ENCODE data around the gene ACTL7A. TPM values are rescaled to one million over a fixed set of nuclear protein-coding genes. Genes with fewer than 3 reads are reported as not detected.

ACTL7A gene
- total RNA-seq, 2 experiments from 2014 or later, result not detected

GRCh38 chr9:108860764-108861163 lies 1.3 kb upstream of the ACTL7A start:
- ChIA-PET POLR2A (no interaction called here), CTCF (no interaction called here)
- Mint-ChIP-seq H3K4me1 (ENCODE audit: low read depth) (no peaks in the 10 kb centered on the region), H3K27me3 (peaks cover 3% of the 10 kb centered on the region), H3K9me3 (no peaks in the 10 kb centered on the region), H3K27ac (no peak overlapping the region), H3K36me3 (ENCODE audit: low read depth) (no peaks in the 10 kb centered on the region), H3K4me3 (no peak overlapping the region)
- no peak overlapping the region for H3K27ac ChIP-seq (ENCODE audit: low read depth in 1 of 2, low read length in 2 of 2)
- H3K9me3 ChIP-seq (ENCODE audit: control insufficient read depth in 1 of 2, insufficient read depth in 1 of 2, low read length in 2 of 2), result peaks cover 0 to under 1% of the 10 kb centered on the region in 2 experiments
- H3K4me3 ChIP-seq (ENCODE audit: low read length), result no peak overlapping the region
- H3K27me3 ChIP-seq (ENCODE audit: control insufficient read depth in 1 of 2, insufficient read depth in 2 of 2, low read length in 2 of 2), result no peaks in the 10 kb centered on the region
- DNase-seq (no peak), ATAC-seq (ENCODE audit: poor library complexity) (no peak)
- H3K36me3 ChIP-seq (ENCODE audit: insufficient read depth, low read length), result no peaks in the 10 kb centered on the region
- no peak for TF ChIP-seq CTCF (IDR thresholded peaks at IDR 0.05)
- no peaks in the 10 kb centered on the region for H3K4me1 ChIP-seq (ENCODE audit: insufficient read depth, low read length)
- intact Hi-C loops (cut with DNase I, micrococcal nuclease), result no loop called here

GRCh38 chr9:108861464-108861863 lies 602 bp upstream of the ACTL7A start:
- Histone ChIP-seq H3K27me3 (ENCODE audit: control insufficient read depth in 1 of 2, insufficient read depth in 2 of 2, low read length in 2 of 2) (no peaks in the 10 kb centered on the region), H3K27ac (ENCODE audit: low read depth in 1 of 2, low read length in 2 of 2) (no peak overlapping the region), H3K4me1 (ENCODE audit: insufficient read depth, low read length) (no peaks in the 10 kb centered on the region), H3K9me3 (ENCODE audit: control insufficient read depth in 1 of 2, insufficient read depth in 1 of 2, low read length in 2 of 2) (no peaks in the 10 kb centered on the region), H3K36me3 (ENCODE audit: insufficient read depth, low read length) (no peaks in the 10 kb centered on the region), H3K4me3 (ENCODE audit: low read length) (no peak overlapping the region)
- CTCF ChIA-PET, result no interaction called here
- Mint-ChIP-seq H3K36me3 (ENCODE audit: low read depth) (no peaks in the 10 kb centered on the region), H3K27ac (no peak overlapping the region), H3K4me3 (no peak overlapping the region), H3K4me1 (ENCODE audit: low read depth) (no peaks in the 10 kb centered on the region), H3K9me3 (no peaks in the 10 kb centered on the region), H3K27me3 (peaks cover 3% of the 10 kb centered on the region)
- intact Hi-C loops (cut with DNase I, micrococcal nuclease), result no loop called here
- DNase-seq, result no peak
- POLR2A ChIA-PET, result no interaction called here
- no peak for TF ChIP-seq CTCF (IDR thresholded peaks at IDR 0.05)
- no peak for ATAC-seq (ENCODE audit: poor library complexity)

GRCh38 chr9:108863891-108864290 lies 1.8 kb downstream of the ACTL7A start:
- CTCF ChIA-PET, result no interaction called here
- no peak for TF ChIP-seq CTCF (IDR thresholded peaks at IDR 0.05)
- no peak overlapping the region for H3K4me3 ChIP-seq (ENCODE audit: low read length)
- no peaks in the 10 kb centered on the region for H3K9me3 Mint-ChIP-seq
- H3K27me3 ChIP-seq (ENCODE audit: control insufficient read depth in 1 of 2, insufficient read depth in 2 of 2, low read length in 2 of 2), result no peaks in the 10 kb centered on the region
- H3K4me1 Mint-ChIP-seq (ENCODE audit: low read depth), result no peaks in the 10 kb centered on the region
- no peaks in the 10 kb centered on the region for H3K4me1 ChIP-seq (ENCODE audit: insufficient read depth, low read length)
- DNase-seq (no peak), ATAC-seq (ENCODE audit: poor library complexity) (no peak)
- peaks cover 5% of the 10 kb centered on the region for H3K36me3 ChIP-seq (ENCODE audit: insufficient read depth, low read length)
- no peak overlapping the region for H3K27ac ChIP-seq (ENCODE audit: low read depth in 1 of 2, low read length in 2 of 2)
- H3K36me3 Mint-ChIP-seq (ENCODE audit: low read depth), result peaks cover 20% of the 10 kb centered on the region
- POLR2A ChIA-PET, result no interaction called here
- no peak overlapping the region for H3K4me3 Mint-ChIP-seq
- no peak overlapping the region for H3K27ac Mint-ChIP-seq
- no peaks in the 10 kb centered on the region for H3K9me3 ChIP-seq (ENCODE audit: control insufficient read depth in 1 of 2, insufficient read depth in 1 of 2, low read length in 2 of 2)
- H3K27me3 Mint-ChIP-seq, result no peaks in the 10 kb centered on the region
- intact Hi-C loops (cut with DNase I, micrococcal nuclease), result no loop called here

All from CD4-positive, alpha-beta T cell (primary cell).